ENCODE measurements around the gene MATN1.

The MATN1 gene

DNA sequence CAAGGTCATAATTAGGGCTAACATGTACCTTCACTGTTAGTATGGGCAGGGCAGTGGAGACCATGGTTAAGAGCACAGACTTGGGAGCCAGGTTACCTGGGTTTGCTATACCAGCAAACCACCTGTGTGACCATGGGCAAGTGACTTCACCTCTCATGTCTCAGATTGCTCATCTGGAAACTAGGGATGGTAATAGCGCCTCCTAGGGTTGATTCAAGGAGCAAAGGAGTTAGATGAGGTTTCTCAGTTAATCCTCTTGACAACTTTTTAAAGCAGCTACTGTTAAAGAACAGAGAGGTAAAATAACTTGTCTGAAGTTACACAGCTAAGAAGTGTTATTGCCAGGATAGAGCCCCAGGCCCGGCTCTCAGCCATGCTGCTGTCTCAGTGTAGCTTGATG lies 790 bp upstream of the MATN1 start:
- no peak for TF ChIP-seq ZFX (IDR thresholded peaks at IDR 0.05; ENCODE audit: borderline replicate concordance)
- TF ChIP-seq, protein P1, sequence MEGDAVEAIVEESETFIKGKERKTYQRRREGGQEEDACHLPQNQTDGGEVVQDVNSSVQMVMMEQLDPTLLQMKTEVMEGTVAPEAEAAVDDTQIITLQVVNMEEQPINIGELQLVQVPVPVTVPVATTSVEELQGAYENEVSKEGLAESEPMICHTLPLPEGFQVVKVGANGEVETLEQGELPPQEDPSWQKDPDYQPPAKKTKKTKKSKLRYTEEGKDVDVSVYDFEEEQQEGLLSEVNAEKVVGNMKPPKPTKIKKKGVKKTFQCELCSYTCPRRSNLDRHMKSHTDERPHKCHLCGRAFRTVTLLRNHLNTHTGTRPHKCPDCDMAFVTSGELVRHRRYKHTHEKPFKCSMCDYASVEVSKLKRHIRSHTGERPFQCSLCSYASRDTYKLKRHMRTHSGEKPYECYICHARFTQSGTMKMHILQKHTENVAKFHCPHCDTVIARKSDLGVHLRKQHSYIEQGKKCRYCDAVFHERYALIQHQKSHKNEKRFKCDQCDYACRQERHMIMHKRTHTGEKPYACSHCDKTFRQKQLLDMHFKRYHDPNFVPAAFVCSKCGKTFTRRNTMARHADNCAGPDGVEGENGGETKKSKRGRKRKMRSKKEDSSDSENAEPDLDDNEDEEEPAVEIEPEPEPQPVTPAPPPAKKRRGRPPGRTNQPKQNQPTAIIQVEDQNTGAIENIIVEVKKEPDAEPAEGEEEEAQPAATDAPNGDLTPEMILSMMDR (IDR thresholded peaks at IDR 0.05) = peak; percentile 39
- H3K27ac ChIP-seq = no peak overlapping the region

DNA sequence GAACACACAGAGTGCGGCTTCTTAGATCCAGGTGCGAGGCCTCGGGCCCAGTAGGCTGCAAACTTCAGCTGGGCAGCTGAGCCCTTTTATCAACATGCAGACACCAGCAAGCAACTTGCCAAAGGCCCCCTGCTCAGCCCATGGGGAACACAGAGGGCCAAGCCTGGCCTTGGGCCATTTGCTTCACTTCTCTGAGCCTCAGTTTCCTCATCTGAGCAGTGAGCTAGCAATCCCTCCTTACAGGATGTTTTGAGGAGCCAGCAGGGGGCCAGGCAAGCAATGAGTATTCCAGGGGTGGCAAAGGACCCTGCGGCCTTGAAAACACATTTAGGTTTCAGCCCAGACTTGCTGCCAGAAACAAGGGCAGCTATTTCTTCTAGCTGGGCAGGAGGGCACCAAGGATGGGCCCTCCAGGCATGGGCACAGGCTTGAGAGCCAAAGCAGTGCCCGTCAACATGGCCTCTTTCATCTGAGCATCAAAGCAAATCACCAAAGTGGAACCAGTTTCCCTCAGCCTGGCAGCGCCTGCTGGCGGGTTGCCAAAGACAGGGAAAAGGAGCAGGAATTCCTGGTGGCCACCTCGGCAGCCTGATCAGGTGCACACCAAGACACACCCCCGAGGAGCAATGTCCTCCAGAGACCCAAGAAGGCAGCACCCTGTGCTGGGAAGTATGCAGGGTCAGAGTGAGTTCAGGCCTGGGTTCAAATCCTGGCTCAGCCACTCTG lies 1.4 kb downstream of the MATN1 start:
- no peak overlapping the region for H3K27ac ChIP-seq
- TF ChIP-seq, protein P1 (IDR thresholded peaks at IDR 0.05) = no peak
- no peak for TF ChIP-seq ZFX (IDR thresholded peaks at IDR 0.05; ENCODE audit: borderline replicate concordance)

GRCh38 chr1:30721341-30721793 lies 2.0 kb downstream of the MATN1 start:
- H3K27ac ChIP-seq = no peak overlapping the region
- TF ChIP-seq ZFX (IDR thresholded peaks at IDR 0.05; ENCODE audit: borderline replicate concordance) = no peak
- TF ChIP-seq, protein P1 (IDR thresholded peaks at IDR 0.05) = no peak

DNA sequence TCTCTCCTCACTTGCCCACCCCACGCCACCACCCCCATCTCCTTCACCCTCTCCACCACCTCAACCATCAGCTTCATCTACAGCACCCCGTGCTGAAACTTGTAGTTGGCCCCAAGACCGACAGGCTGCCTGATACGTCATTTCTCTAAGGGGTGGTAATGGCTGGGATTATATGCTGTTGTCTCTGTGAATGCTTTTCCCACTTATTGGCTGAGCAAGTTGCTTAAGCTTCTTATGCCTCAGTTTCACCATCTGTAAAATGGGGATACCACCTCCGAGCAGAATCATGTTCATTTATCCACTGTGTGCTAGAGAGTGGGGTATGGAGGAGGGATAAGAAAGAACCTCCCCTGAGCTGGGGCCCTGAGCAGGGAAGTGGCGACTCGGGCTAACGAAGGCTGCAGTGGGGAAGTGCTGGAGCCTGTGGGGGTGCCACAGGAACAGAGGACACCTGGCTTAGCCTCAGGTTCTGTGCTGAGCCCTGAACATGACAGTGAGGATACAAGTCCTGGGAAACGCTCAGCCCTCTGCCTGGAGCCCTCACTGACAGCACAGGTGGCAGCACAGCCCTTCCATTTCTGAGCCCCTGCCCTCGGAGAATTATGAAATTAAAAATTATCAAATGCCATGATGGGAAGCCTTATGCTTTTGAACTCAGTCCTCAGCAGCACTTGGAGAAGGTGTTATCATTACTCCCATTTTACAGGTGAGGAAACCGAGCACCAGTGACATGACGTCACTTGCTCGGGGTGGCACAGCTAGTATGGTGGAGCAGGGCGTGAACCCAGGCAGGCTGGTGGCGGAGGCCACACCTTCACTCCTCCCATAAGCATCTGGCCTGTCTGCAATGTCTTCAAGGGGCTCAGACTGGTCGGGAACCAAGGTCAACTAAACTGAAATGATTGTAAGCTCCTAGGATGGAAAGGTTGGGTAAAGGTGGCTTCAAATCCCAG lies 2.8 kb downstream of the MATN1 start:
- TF ChIP-seq, protein P1 (IDR thresholded peaks at IDR 0.05) = no peak
- no peak for TF ChIP-seq ZFX (IDR thresholded peaks at IDR 0.05; ENCODE audit: borderline replicate concordance)
- H3K27ac ChIP-seq = no peak overlapping the region

- H3K27ac ChIP-seq = peak overlapping the region; percentile 86
Observed at GRCh38 chr1:30719406-30720270, 3.7 kb downstream of the MATN1 start.

GRCh38 chr1:30718636-30719405 lies 4.6 kb downstream of the MATN1 start:
- TF ChIP-seq ZFX (IDR thresholded peaks at IDR 0.05; ENCODE audit: borderline replicate concordance) = no peak
- TF ChIP-seq, protein P1 (IDR thresholded peaks at IDR 0.05) = peak; percentile 89
- H3K27ac ChIP-seq = peak overlapping the region; percentile 86

More at GRCh38 chr1:30719406-30720270, 3.7 kb downstream of the MATN1 start:
- no peak for TF ChIP-seq ZFX (IDR thresholded peaks at IDR 0.05; ENCODE audit: borderline replicate concordance)
- TF ChIP-seq, protein P1 (IDR thresholded peaks at IDR 0.05) = peak; percentile 60

Measured in 22Rv1 (cell line).